Testis (tissue), 2 donors: ENCODE measurements around the gene NAGS.

Experiments used
- POLR2A ChIP-seq: fragments of 450-650 bp; IDR thresholded peaks from one replicate; pipeline ENCODE4 v1.6.1; 2017; ENCODE audit warnings: antibody characterized with exemption, mild to moderate bottlenecking, moderate library complexity
- TF ChIP-seq, protein P1 (sequence below), 3 experiments: fragments of 450-650 bp in 2 of 3; fragments of 200-600 bp in 1 of 3; sonication (generic) in 1 of 3; IDR thresholded peaks; one replicate each; pipeline ENCODE4 v1.5.1; 2016 to 2019; ENCODE audit warnings: antibody characterized with exemption in 3 of 3, mild to moderate bottlenecking in 2 of 3, moderate library complexity in 1 of 3

DNA sequence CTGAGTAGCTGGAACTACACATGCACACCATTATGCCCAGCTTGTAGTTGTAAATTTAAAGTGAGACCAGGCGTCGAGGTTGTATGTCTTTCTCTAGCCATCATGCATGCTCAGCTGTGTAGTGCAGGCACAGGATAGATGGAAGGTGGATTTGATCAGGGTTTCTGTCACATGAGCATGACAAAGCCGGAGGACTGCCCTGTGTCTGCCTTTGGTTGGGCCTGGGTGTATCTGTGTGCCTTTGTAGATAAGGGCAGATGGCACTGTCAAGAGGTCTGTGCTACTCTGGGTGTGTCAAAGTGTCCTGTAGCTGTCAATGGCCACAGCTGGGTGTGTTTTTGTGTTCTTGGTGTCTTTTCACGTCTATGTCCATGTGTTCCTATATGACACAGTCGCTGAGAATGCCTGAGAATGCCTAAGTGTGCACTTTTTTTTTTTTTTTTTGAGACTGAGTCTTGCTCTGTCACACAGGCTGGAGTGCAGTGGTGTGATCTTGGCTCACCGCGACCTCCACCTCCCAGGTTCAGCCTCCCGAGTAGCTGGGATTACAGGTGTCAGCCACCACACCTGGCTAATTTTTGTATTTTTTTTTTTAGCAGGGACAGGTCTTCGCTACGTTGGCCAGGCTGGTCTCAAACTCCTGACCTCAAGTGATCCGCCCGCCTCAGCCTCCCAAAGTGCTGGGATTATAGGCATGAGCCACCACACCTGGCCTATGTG, 4.1 kb upstream of the NAGS start:
- TF ChIP-seq, protein P1, sequence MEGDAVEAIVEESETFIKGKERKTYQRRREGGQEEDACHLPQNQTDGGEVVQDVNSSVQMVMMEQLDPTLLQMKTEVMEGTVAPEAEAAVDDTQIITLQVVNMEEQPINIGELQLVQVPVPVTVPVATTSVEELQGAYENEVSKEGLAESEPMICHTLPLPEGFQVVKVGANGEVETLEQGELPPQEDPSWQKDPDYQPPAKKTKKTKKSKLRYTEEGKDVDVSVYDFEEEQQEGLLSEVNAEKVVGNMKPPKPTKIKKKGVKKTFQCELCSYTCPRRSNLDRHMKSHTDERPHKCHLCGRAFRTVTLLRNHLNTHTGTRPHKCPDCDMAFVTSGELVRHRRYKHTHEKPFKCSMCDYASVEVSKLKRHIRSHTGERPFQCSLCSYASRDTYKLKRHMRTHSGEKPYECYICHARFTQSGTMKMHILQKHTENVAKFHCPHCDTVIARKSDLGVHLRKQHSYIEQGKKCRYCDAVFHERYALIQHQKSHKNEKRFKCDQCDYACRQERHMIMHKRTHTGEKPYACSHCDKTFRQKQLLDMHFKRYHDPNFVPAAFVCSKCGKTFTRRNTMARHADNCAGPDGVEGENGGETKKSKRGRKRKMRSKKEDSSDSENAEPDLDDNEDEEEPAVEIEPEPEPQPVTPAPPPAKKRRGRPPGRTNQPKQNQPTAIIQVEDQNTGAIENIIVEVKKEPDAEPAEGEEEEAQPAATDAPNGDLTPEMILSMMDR (IDR thresholded peaks at IDR 0.05): no peak
- no peak for TF ChIP-seq POLR2A
